Renal pelvis (tissue), 4 donors: ENCODE data around the gene PAM16. TPM values are rescaled to one million over a fixed set of nuclear protein-coding genes. Genes with fewer than 3 reads are reported as not detected.

Experiments
- DNase-seq: peaks from one replicate; pipeline ENCODE4 v3.0.0-alpha.2; 2013
- polyA plus RNA-seq, 3 donors: library from polyadenylated mRNA; unstranded; fragments of 120-200 nt; gene quantifications; one replicate each; pipeline ENCODE4 v1.2.1, GENCODE V29; 2013; ENCODE audit not compliant: insufficient read length in 3 of 3

PAM16 gene
- polyA plus RNA-seq, 3 donors = 25.3 to 33.4 (median 30.7) TPM

- DNase-seq = no peak
Observed at GRCh38 chr16:4373356-4373908, 22.3 kb upstream of the PAM16 start.

- no peak for DNase-seq
Observed at GRCh38 chr16:4372578-4373355, 21.6 kb upstream of the PAM16 start.

DNA sequence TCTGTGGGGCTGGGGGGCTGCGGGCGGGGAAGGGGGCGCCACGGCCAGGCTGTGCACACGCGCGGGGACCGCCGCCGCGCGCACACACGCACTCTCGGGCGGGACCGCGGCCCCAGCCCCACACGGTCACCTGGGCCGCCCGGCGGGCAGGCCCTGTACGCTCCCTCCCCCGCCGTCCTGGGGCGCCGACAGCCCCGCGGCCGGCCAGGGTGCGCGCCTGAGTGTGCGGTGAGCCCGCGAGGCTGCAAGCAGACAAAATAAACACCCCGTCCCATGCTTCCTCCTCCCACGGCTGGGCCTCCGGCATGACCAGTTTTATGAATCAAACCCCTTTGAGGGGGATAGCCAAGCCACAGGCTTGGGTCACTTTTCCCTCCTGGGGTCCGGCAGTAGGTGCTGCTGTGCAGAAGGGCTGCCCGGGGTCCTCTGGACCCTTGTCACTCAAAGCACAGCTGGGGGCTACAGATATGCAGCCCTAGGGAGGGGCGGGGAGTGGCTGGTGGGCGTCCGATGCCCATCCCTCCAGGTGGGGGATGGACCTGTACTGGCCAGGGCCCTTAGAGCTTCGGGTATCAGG, 21.0 kb upstream of the PAM16 start:
- no peak for DNase-seq

DNA sequence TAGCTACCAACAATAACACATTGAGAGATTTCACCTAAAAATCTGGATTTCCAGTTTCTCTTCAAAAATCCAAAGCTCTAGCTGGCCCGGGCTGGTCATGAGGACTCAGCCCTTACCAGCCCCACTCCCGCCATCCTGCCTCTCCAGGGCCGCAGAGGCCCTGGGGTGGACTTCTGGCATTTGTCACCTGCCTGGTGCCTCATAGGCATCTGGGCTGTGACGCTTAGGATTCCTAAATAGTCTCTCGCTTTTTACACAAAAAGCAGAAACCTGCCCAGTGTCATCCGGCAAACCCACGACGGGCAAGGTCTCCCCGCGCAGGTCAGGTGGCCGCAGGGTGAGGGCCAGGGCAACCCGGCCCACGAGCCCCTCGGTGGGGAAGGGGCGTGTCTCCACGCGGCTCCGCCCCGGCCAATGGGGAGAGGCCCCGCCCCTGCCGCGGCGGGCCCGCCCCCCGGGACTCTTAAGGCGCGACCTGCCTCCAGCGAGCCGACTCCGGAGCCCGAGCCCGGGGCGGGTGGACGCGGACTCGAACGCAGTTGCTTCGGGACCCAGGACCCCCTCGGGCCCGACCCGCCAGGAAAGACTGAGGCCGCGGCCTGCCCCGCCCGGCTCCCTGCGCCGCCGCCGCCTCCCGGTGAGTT, 20.4 kb upstream of the PAM16 start, which contains the start of gene VASN:
TSS of gene VASN (plus strand) at position 492 of the 644 bp plus-strand sequence. CDS start 9,030 bp downstream, outside the sequence.
- no peak for DNase-seq

GRCh38 chr16:4370570-4371356, 19.6 kb upstream of the PAM16 start:
- no peak for DNase-seq

GRCh38 chr16:4370151-4370550, 19.0 kb upstream of the PAM16 start:
- DNase-seq = no peak

GRCh38 chr16:4369007-4369733, 18.0 kb upstream of the PAM16 start:
- DNase-seq = no peak

- DNase-seq = no peak
Observed at GRCh38 chr16:4367393-4367856, 16.3 kb upstream of the PAM16 start.

DNA sequence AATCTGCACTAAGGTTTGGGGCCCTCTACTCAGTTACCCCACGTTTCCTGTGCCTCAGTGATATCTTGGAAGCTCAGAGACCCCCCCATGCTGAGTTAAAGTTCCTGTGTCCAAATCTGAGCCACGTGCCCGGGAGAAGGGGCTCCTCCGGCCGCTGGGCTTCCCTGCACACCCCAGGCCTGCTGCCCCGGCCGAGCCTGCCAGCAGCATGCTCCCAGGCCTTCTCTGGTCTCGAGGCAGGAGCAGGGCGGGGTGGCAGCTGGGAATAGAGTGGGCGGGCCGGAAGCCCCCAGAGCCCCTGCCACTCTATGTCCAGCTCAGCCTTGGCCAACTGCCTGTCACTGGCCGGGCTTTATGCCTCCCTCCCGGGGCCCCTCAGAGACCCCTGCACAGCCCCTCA, 14.9 kb upstream of the PAM16 start:
- DNase-seq = no peak

DNA sequence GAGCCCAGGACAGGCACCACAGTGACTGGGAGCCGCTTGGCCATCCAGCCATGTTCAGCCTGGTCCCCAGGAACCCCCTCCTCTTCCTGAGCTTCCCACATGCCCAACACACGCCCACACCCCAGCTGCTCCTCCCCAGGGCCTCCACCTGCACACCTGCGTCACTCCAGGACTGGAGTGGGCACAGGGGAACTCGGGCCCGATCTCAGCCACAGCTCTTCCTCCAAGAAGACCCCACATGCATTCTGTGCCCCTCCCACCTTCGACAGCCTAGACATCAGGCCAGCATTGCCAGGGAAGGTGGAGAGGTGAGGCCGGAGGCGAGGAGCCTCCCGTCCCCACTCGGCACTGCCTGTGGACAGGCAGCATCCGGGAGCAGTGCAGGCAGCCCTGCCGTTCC, 14.5 kb upstream of the PAM16 start:
- no peak for DNase-seq

DNA sequence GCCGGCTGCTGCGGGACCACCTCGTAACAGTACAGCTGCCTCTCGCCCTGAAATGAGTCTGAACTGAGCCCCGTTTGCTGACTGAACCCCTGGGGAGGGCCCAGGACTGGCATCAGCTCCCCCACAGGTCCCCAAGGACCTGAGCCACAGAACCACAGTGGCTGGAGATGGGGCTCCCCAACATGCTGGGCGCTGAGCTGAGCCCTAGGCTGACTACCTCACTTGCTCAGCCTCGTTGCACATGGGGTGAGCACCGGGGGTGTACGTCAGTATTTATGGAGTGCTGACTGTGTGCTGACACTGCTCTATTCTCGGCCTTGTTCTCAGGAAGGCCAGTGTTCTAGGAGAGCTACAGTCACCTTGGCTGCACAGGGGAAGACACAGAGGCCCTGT, 13.9 kb upstream of the PAM16 start:
- DNase-seq = no peak

DNA sequence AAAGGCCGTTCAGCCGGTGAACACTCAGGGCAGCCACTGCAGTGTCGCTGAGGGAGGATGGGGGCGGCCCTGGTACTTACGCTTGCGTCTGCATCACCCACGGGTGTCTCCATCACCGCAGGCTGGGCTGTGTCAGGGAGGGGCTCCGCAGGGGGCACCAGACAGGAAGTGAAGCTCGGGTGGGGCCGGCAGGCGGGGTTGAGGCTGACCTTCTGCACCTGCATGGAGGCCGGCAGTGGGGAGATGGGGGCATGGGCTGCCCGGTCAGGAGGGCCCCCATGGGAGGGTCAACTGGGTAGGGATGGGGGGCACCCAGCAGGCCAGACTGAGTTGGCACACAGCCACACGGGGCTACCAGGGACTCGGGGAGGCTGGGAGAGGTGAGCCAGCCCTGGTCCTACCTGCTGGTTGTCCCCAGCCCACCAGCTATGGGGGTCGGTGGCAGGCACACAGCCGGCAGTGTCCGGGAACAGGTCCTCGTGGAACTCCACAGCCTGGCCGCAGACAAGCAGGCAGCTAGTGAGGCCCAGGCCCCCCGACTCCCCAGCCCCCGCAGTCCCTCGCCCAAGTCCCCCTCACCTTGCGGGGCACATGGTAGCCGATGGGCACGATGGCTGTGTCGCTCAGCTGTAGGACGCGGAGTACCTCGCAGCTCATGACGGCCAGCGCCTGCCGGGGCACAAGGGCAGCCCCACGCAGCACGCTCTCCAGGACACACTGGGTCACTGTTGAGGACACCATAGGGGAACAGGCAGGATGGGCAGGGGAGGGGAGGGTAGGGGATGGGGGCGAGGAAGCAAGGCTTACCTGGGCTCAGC, 13.3 kb upstream of the PAM16 start:
- no peak for DNase-seq

- DNase-seq = no peak
Observed at GRCh38 chr16:4362476-4363135, 11.5 kb upstream of the PAM16 start.

DNA sequence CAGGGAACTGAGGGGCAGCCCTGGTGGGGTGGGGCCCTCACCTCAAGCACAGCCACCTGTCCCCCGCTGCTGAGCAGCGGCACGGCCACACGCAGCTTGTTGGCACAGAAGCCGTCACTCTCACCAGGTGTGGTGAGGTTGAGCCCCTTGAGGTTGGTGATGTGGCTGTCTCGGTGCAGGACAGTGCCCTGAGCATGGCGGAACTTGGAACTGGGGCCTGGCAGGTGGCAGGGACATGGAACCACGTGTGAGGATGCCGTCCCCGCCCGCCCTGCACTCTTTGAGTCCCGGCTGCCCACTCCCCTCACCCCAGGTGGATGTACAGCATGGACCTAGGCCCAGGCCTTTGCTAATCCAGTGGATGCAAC, 10.8 kb upstream of the PAM16 start:
- no peak for DNase-seq

DNA sequence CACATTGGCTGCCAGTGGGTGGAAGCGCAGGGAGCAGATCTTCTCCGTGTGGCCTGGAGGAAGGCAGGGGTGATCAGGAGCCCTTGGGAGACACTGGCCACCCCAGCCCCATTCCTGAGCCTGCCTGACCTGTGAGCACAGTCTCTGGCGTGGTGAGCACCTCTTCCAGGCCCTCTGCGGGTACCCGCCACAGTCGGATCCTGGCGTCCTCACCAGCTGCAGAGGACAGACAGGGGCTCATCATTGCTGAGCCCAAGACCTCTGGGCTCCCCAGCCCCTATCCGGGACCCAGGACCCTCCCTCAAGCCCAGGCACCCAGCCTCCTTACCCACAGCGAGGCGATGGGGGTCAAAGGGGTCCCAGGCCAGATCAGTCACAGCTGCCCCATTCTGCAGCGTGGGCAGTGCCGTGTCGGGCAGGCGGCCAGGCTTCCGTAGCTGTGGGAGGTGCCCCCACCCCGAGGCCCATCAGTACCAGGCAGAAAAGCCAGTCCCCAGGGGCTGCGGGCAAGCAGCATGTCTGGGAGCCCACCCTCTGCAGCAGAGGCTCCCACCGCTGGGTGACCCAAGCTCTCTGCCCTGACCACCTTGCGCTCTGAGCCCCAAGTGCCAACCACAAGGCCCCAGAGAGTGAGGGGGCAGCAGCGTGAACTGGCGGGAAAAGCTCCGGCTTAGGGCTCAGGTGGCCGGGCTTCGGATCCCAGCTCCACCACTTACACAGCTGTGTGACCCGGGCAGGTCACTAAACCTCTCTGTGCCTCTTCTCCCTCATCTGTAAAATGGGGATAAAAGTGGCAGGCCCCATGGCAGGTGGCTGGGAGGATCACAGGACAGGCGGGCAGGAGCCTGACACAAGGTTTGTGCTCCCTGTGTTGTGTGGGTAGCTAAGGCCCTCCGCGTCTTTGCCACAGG, 10.2 kb upstream of the PAM16 start:
- DNase-seq = no peak

DNA sequence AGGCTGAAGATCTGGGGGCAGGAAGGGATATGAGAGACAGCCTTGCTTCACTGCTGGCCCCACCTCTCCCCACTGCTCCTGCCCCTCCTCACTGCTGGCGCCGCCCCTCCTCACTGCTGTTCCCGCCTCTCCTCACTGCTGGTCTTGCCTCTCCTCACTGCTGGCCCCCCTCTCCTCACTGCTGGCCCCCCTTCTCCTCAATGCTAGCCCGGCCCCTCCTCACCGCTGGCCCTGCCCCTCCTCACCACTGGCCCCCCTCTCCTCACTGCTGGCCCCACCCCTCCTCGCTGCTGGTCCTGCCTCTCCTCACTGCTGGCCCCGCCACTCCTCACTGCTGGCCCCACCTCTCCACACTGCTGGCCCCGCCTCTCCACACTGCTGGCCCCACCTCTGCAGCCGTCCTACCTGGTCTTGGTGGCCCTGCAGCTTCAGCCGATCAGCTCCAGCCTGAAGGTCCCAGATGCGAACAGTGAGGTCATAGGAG, 9.5 kb upstream of the PAM16 start:
- no peak for DNase-seq

DNA sequence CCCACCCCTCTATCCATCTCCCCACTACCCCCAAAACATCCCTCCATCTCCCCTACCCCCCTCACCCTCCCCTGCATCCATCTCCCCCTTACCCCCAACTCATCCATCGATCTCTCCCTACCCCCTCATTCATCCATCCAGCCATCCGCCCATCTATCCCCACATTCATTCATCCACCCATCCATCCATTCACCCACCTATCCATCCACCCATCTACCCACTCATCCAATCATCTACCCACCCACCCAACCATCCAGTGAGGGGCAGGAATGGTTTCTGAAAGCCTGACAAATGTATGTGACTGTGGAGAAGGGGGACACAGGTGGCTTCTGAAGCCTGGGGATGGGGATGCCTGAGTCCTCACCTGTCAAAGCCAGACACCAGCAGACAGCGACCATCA, 8.8 kb upstream of the PAM16 start:
- no peak for DNase-seq

DNA sequence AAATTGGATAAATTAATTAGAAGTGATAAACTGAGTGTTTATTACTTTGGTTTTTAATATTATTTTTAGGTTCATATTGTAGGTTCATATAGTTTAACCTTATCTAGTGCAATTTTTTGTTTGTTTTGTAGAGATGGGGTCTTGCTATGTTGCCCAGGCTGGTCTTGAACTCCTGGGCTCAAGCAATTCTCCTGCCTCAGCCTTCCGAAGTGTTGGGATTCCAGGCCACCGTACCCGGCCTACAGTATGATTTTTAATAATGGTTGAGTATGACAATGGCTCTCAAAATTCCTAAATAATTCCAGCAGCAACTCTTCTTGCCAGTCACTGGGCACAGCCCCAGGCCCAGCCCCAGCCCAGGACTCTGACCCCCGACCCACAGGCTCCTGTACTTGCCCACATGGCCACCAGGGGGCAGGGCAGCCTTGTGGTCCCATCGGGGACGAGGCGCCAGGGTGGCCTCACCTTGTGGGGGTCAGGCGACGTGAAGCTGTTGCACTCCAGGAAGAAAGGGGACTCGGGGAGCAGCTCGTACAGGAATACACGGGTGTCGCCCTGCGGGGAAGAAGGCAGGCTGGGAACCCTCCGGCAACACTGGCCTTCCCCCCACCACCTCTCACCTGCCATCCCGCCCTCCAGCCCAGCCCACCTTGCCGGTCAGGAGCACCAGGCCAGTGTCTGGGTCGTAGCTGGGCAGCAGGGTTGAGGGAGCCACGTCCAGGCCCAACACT, 7.9 kb upstream of the PAM16 start:
- no peak for DNase-seq
